Measurements from ENCODE around the gene FBXO15.

FBXO15 gene

GRCh38 chr18:74062037-74062436 is 85.6 kb downstream of the FBXO15 start:
- no peak for DNase-seq (ENCODE audit: low read depth)

- no peak for DNase-seq (ENCODE audit: low read depth)
These were observed 87.1 kb downstream of the FBXO15 start for GRCh38 chr18:74060579-74060978.

GRCh38 chr18:74050807-74051206 is 96.8 kb downstream of the FBXO15 start:
- no peak for DNase-seq (ENCODE audit: low read depth)

GRCh38 chr18:74040459-74041332 is 106.9 kb downstream of the FBXO15 start:
- DNase-seq (ENCODE audit: low read depth), result peak; percentile 56

GRCh38 chr18:74040008-74040407 is 107.6 kb downstream of the FBXO15 start:
- no peak for DNase-seq (ENCODE audit: low read depth)

GRCh38 chr18:74029161-74029560 is 118.5 kb downstream of the FBXO15 start:
- no peak for DNase-seq (ENCODE audit: low read depth)

Data from stimulated activated CD8-positive, alpha-beta memory T cell treated with anti-CD3 and anti-CD28 coated beads, Interleukin-4, amount 100 ng/mL, for 24 hours (primary cell).